GM18526 (cell line): ENCODE results near the gene FAM107B.

ENCODE experiments used
- POLR2A ChIP-seq: IDR thresholded peaks from 3 replicates; pipeline ENCODE4 v1.6.1; 2011; ENCODE audit not compliant: insufficient read length; ENCODE audit errors: extremely low read depth

Gene FAM107B

DNA sequence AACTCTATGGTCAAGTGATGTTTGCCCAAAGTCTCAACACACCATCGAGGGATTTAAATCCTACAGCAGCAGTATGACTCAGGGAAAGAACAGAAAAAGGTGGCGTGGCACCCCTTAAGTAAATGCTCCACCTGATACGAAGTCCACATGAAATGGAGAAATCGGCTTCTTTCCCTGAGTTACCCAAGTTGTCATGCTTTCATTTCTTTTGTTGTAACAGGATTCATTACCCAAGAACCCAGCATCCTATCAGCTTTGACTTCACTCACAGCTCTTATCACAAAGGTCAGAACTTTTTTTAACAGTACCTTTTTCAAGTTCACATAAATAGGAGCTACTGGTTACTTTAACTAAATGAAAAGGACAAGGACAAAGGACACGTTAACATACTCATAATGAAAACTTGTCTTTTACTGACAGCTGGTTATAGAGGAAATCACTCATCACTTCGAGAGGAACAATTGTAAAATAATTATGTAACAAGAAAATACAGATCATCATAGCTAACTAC is 224.2 kb downstream of the FAM107B start:
- no peak for TF ChIP-seq POLR2A

DNA sequence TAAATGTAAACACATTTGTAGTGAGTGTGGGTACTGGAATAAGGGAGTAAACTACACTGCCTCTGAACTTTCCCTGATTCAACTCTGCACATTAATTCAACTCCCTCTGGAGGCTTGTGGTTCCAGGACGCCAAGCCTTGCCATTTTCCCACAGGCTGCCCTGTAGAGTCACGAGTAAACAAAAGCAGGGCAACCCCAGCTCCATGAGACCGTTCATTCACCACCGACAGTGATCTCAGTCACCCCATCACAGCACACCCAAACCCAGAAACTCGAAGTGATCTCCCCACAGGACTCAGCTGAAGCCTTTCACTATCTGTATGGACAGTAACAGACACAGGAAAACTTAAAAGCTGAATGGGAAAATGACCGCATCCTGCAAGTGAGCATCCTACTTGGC is 225.2 kb downstream of the FAM107B start:
- no peak for TF ChIP-seq POLR2A

DNA sequence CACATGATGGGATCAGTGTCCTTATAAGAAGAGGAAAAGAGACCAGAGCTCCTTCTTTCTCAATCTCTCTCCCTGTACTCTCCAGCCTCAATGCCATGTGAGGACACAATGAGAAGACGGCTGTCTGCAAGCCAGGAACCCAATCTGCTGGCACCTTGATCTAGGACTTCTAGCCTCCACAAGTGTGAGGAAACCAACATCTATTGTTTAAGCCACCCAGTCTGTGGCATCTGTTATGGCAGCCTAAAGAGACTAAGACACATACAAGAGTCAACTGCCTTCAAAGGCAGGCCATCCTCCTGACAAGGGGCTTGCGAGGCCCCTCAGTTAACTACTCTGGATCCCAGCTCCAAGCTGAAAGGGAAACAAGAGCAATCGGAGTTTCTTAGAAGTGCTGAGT is 225.7 kb downstream of the FAM107B start:
- TF ChIP-seq POLR2A = no peak

DNA sequence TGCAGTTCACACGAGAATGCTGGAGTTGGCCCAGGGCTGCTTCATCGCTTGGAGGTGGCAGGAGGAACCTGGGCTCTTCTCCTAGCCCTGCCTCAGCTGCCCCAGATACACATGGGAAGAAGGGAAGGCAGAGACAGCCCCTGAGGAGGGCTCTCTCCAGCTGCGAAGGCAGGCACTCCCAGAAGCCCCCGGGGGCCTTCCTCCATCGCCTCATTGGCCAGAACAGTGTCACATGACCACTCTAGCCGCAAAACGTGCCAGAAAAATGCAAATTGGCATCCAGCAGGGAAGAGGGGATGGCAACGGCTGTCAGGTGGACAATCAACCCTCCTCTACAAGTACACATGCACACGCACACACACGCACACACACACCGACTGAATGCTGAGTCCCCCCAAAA is 226.2 kb downstream of the FAM107B start:
- no peak for TF ChIP-seq POLR2A

DNA sequence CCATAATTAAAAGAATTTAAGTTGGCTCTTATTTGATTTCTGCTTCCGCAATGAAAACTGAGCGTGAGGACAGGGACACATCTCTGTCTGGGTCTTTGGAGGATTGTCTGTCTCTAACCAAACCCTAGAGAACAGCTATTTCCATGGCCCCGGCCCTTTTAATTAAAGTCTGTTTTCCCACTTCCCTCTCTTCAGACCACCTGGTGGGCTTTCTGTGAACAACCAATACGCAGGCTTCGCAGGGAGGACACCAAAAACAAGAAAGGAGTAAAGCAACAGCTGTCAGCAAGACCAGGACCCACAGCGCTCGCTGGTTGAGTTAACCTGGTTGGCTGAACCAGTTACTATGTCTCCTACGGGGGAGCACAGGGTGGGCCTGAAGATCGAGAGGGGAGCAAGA is 226.9 kb downstream of the FAM107B start:
- no peak for TF ChIP-seq POLR2A

DNA sequence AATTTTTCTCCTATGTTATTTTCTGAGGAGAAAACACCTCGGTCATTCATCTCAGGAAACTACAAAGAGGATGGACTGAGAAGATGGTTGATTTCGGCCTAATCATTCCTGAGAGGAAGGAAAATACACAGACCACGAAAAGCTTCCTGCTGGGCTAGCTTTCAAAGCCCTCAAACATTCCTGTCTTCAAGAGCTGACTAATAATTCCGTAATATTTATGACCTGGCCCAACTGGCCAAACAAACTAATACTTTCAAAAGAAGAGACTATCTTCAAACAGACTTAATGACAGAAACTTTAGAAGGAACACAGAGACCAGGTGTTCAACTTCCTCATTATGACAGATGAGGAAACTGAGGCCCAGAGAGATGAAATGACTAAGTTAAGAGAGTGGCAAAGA is 228.9 kb downstream of the FAM107B start:
- TF ChIP-seq POLR2A = no peak

DNA sequence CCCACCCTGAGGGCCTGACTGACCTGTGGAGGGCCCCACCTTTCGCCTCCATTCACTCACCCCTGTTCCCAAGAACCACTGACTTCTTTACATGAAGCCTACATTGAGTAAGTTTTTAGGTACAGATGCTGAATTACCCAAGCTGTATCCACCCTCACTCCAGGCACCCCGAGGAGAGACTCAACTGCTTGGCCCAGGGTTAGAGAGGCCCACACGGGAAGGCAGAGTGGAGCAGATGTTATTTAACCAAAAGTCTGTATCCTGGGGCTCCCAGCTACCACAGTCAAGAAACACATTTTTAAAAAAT is 230.8 kb downstream of the FAM107B start:
- TF ChIP-seq POLR2A = no peak

DNA sequence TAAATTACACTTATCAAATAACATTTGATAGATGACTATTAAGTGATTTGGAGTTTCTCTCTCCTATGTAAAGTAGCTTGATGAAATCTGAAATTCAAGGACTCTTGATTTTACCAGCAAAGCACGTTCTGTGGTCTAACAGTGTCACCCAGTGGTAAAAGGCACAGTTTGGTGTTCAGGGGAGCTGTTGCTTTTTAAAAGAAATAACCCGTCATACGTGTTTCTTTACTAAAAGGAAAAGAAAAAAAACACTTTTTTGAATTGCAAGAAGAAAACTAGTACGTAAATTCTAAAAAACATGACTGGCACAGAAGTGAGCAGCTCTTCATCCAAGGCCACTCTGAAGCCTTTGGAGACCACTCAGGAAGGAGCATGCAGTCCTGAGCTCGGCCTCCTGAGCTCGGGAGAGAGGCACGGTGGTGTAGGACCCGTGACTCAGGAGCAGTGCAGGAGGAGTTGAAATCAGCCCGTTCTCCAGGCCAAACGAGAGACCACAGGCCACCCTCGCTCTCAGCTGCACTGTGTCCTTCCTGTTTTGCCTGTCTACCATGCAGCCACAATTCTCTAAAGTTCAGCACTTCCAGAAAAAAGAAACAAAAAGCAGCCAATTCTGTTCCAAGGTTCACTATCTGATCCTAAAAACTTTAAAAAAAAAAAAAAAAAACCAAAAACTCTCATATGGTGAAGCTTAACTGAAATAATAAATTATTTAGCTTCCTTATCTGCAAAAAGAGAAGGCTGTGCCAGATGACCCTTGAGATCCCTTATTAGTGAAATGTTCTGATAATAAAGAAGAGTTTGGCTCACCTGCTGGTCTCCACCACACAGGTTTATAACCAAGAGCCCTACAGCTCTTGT is 231.4 kb downstream of the FAM107B start:
- no peak for TF ChIP-seq POLR2A

DNA sequence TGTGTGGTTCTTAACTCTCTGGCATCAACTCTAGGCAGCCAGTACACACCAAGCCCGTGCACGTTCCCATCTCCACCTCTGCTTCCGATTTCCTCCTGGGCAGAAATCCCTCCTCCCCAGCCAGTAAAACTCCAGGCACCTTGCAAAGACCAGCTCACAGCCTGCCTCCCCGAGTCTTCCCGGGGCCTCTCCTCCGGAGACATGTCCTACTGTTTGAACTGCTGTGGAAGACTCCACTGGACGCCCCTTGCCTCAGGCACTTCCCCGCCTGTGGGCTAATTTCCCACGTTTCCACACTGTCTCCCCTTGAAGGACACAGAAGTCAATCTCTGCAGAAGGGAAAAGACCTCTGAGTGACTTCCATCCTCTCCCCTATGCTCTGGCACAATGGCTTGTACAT is 233.3 kb downstream of the FAM107B start:
- no peak for TF ChIP-seq POLR2A

DNA sequence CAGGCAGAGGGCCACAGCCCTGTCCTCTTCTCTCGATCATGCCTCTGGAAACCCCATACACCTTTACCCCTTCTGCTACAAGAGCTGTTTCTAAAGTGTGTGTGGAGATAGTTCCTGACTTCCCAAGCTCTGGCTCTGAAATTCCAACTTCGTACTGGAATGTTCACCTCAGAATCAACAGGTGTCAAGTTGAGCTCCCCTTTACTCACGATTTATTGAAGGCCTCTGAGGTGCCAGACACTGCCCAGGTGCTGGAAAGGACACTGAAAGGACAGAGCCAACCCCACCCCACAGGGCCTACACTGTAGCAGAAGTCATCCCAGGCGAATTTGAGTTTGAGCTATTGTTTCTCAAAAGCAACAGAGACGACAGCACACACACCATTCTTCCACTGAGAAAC is 234.1 kb downstream of the FAM107B start:
- no peak for TF ChIP-seq POLR2A

DNA sequence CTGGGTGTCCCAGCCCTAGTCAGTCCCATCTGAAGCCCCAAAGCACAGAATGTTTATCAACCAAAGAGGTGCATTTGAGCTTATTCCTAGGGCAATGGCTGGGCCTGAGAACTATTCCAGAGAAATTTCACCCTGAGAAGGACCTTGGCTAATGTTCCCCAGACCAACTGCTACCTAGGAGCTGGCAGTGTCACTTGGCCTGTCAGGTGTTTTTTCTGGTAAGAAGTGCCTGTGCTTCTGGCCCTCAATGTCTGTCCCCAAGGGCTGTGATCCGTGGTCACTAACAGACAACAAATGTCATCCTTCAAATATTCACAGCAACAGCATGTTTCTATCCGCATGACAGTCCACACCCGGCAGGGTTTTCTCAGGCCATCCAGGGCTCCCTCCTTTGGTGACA is 234.6 kb downstream of the FAM107B start:
- no peak for TF ChIP-seq POLR2A

DNA sequence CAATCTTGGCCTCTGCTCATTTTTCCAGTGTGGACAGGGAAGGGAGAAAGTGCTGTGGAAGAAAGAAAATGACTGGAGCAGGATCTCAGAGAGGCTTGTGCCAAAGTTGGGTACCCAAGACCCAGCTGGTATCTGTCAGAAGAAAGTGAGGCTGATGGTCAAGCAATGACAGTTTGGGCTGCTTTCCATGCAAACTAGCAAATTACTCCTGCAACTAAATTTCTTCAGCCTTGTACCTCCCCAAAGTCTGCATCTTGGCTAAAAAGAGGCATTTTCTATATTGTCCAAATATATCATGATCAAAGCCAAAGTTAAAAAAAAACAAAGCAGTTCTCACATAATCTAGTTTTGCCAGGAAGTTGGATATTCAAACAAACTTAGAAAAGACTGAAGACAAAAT is 235.5 kb downstream of the FAM107B start:
- TF ChIP-seq POLR2A = no peak

DNA sequence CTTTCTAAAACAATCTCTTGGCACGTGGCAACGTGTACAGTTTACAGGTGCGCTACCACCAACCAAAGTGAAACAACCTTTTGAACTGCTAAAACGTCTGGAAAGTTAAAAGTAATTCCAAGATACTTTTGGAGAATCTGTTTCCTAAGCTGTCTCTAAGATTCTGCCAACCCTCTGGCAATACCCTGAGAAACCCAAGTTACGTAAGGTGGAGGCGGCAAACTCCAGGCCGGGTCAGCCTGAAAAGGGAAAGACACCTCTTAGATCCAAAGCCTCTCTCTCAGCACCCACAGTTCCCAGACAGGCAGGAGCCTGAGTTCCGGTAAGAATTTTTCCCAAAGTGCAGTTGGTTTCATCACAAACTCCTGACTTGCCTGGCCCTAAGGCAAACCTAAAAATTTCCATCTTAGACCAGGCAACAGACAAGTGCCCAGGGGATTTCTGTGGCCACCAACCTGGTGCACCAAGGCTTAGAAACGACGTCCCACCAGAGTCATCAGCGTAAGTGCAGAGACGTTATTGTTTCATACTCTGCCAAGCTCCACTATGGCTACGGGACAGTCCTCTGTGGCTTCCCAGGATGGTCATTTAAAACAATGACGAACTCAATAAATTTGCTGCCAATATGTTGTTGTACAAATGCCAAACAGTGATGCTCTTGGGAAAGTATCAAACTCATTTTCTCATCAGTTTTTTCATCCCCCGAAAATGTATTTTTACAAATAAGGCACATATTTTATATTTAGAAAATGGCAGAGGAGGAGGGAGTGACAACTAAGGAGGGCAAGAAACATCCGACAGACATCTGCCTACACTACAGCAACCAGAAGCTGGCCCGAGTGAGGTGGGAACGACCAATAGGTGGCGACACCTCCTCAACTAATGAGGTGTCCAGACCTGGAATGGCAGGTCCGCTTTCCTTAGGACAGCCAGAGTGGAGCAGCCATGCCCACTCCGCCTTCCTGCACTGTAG is 238.2 kb downstream of the FAM107B start:
- TF ChIP-seq POLR2A = no peak

DNA sequence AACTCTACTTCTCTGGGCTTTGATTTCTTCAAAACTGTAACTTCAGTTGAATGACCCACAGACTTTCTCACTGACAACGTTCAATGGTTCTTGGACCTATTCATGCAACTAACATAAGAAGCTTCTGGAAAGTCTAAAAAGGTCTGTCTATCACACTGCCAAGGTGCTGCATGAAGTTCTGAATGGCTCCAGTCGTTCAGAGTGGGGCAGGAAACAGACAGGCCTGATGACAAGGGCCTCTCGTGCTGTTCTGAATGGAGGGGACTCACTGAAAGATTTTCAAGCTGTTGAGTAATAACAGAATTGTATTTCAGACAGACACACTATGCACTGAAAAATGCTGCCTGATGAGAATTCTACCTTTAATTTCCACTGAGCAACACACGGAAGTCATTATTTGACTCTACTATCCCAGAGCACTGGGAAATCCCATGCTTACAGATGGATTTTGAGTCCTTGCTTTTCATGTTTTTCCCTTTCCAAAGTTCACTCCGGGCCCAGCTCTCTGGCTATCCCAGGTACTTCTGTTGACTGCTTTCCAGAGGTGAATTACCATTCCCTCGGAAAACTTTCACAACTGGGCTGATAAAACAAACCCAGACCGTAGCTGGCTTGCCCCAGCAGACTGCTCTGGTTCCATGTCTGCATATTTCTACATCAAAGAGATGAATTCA is 239.1 kb downstream of the FAM107B start:
- no peak for TF ChIP-seq POLR2A

DNA sequence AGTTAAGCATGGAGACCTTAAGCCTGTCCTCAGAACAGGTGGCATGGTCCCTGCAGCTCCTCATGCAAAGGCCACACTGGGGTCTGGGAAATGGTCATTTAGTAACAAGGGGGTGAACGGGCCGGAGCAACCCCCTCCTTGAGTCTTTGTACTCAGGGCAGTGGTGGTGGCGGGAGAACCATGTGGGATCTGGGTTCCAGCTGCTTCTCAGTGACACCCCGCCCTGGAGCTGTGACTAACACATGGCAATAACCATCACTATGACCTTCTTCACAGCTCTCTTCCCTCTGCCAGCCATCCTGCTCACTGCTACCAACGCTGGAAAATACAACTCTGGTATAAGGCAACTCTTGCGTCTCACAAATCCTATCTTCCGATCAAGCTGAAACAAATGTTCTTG is 240.5 kb downstream of the FAM107B start:
- TF ChIP-seq POLR2A = no peak
